Measurements from ENCODE around the gene SORBS2.

DNA sequence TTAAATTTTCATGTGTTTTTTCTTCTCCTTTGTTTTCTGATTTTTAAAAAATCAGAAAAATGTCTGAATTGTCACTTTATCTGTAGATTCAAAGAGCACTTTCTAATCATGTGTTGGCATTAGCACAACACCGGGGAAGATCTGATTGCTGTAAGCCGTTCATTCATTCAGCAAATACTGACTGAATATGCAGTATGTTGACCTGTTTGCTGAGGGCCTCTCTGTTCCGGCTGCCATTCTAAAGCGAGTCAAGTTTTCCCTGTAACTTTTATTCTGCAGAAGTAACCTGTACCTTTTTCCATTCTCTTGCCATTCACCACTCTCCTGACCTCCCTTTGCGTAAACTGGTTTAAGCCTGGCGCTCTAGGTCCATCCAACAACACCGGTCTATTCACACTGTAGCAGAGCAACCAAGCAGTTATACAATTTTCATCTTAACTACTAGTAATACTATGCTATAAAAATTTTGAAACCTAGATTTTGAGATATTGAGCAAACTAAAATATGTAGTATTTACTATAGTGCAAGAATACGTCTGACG is 6.7 kb downstream of the SORBS2 start:
- TF ChIP-seq POLR2A (IDR thresholded peaks at IDR 0.05; ENCODE audit: low read depth, low read length), result no peak
- TF ChIP-seq, protein P1, sequence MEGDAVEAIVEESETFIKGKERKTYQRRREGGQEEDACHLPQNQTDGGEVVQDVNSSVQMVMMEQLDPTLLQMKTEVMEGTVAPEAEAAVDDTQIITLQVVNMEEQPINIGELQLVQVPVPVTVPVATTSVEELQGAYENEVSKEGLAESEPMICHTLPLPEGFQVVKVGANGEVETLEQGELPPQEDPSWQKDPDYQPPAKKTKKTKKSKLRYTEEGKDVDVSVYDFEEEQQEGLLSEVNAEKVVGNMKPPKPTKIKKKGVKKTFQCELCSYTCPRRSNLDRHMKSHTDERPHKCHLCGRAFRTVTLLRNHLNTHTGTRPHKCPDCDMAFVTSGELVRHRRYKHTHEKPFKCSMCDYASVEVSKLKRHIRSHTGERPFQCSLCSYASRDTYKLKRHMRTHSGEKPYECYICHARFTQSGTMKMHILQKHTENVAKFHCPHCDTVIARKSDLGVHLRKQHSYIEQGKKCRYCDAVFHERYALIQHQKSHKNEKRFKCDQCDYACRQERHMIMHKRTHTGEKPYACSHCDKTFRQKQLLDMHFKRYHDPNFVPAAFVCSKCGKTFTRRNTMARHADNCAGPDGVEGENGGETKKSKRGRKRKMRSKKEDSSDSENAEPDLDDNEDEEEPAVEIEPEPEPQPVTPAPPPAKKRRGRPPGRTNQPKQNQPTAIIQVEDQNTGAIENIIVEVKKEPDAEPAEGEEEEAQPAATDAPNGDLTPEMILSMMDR (IDR thresholded peaks at IDR 0.05; ENCODE audit: extremely low read depth in 1 of 2, insufficient read depth in 1 of 2, low read depth in 1 of 2, low read length in 2 of 2), result no peak
- no peak for TF ChIP-seq EZH2 (IDR thresholded peaks at IDR 0.05; ENCODE audit: borderline replicate concordance, low read depth, low read length, severe bottlenecking)
- no peak for TF ChIP-seq JUN (IDR thresholded peaks at IDR 0.05; ENCODE audit: borderline replicate concordance, insufficient read depth, insufficient read length, low read depth)

Measured in endothelial cell of umbilical vein (primary cell).